ENCODE measurements around the gene CPPED1.

The CPPED1 gene

GRCh38 chr16:12758670-12759558 lies 44.8 kb downstream of the CPPED1 start:
- H2BK120ac ChIP-seq (ENCODE audit: low read depth, low read length) = no peak overlapping the region
- no peak overlapping the region for H4K91ac ChIP-seq (ENCODE audit: low read length)
- H3K27ac ChIP-seq (ENCODE audit: low read length, poor library complexity, severe bottlenecking) = no peak overlapping the region
- H2BK15ac ChIP-seq (ENCODE audit: low read depth, poor library complexity, severe bottlenecking) = no peak overlapping the region
- no peak overlapping the region for H3K14ac ChIP-seq (ENCODE audit: low read length in 2 of 2)
- no peak overlapping the region for H3K4ac ChIP-seq (ENCODE audit: low read depth in 1 of 2, low read length in 2 of 2)
- no peaks in the 10 kb centered on the region for H3K9me3 ChIP-seq (ENCODE audit: control insufficient read depth, low read length)
- no peak overlapping the region for H2BK12ac ChIP-seq (ENCODE audit: low read length in 2 of 2)
- no peaks in the 10 kb centered on the region for H3K4me1 ChIP-seq (ENCODE audit: control insufficient read depth, insufficient read depth, low read depth, low read length)
- H2AK5ac ChIP-seq (ENCODE audit: low read length, severe bottlenecking) = no peak overlapping the region
- H3K4me2 ChIP-seq (ENCODE audit: low read length, poor library complexity, severe bottlenecking) = no peak overlapping the region
- no peak overlapping the region for H3K4me3 ChIP-seq (ENCODE audit: insufficient read depth in 1 of 2, low read depth in 1 of 2, low read length in 2 of 2)
- no peak overlapping the region for H3K23ac ChIP-seq (ENCODE audit: low read length in 2 of 2)
- no peak overlapping the region for H3K18ac ChIP-seq (ENCODE audit: low read depth in 1 of 2, low read length in 2 of 2)
- H3K36me3 ChIP-seq (ENCODE audit: control insufficient read depth in 1 of 2, insufficient read depth in 2 of 2, low read depth in 1 of 2, low read length in 2 of 2) = peaks cover 0 to 2% of the 10 kb centered on the region in 2 experiments
- no peaks in the 10 kb centered on the region for H3K27me3 ChIP-seq (ENCODE audit: control insufficient read depth in 1 of 2, insufficient read depth in 1 of 2, low read length in 2 of 2)
- no peak overlapping the region for H4K8ac ChIP-seq (ENCODE audit: low read length)
- H3K9ac ChIP-seq (ENCODE audit: low read length) = no peak overlapping the region
- no peak overlapping the region for H2BK5ac ChIP-seq (ENCODE audit: low read depth, low read length, poor library complexity, severe bottlenecking)
- H2AFZ ChIP-seq (ENCODE audit: low read depth, low read length) = no peak overlapping the region
- no peak for DNase-seq
- WGBS = 88% methylated on average over 6 of the region's 9 CpGs
- peaks cover 4% of the 10 kb centered on the region for H3K79me1 ChIP-seq (replicated peaks; ENCODE audit: low read length, poor library complexity, severe bottlenecking)

DNA sequence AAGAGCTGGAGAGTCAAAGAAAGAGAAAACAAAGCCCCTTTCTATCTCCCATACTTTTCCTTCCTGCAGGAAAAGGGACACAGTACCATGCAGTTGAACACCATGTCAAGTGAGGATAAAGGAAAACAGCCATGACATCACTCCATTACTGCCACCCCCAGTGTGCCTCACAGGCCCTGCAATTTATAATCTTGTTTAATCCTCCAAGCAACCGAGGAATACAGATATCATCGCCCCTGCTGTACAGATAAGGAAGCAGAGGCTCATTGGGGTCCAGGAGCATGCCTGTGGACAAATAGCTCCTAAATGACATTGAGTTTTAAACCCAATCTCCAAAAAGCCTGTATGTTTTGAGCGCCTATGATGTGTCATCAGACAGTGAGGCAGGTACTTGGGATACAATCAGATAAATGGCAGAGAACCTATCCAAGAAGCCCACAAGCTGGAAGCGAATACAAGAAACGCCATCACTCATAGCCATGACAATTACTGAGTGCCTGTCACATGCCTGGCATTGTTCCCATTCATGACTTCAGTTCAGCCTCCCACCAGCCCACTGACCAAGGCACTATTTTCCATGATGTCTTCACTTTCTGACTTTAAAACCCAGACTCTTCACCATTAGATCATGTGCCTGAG lies 45.5 kb downstream of the CPPED1 start:
- Histone ChIP-seq H3K79me1 (replicated peaks; ENCODE audit: low read length, poor library complexity, severe bottlenecking) (peaks cover 4% of the 10 kb centered on the region), H3K27ac (ENCODE audit: low read length, poor library complexity, severe bottlenecking) (no peak overlapping the region), H3K23ac (ENCODE audit: low read length in 2 of 2) (no peak overlapping the region), H2BK15ac (ENCODE audit: low read depth, poor library complexity, severe bottlenecking) (no peak overlapping the region), H3K9ac (ENCODE audit: low read length) (no peak overlapping the region), H2BK5ac (ENCODE audit: low read depth, low read length, poor library complexity, severe bottlenecking) (no peak overlapping the region), H3K14ac (ENCODE audit: low read length in 2 of 2) (no peak overlapping the region), H4K91ac (ENCODE audit: low read length) (no peak overlapping the region), H3K4me3 (ENCODE audit: insufficient read depth in 1 of 2, low read depth in 1 of 2, low read length in 2 of 2) (no peak overlapping the region), H2BK12ac (ENCODE audit: low read length in 2 of 2) (no peak overlapping the region), H2BK120ac (ENCODE audit: low read depth, low read length) (no peak overlapping the region), H2AK5ac (ENCODE audit: low read length, severe bottlenecking) (no peak overlapping the region), H3K4ac (ENCODE audit: low read depth in 1 of 2, low read length in 2 of 2) (no peak overlapping the region), H2AFZ (ENCODE audit: low read depth, low read length) (no peak overlapping the region), H3K4me2 (ENCODE audit: low read length, poor library complexity, severe bottlenecking) (no peak overlapping the region), H3K27me3 (ENCODE audit: control insufficient read depth in 1 of 2, insufficient read depth in 1 of 2, low read length in 2 of 2) (no peaks in the 10 kb centered on the region), H3K4me1 (ENCODE audit: control insufficient read depth, insufficient read depth, low read depth, low read length) (no peaks in the 10 kb centered on the region), H4K8ac (ENCODE audit: low read length) (no peak overlapping the region), H3K36me3 (ENCODE audit: control insufficient read depth in 1 of 2, insufficient read depth in 2 of 2, low read depth in 1 of 2, low read length in 2 of 2) (peaks cover 0 to 2% of the 10 kb centered on the region in 2 experiments), H3K18ac (ENCODE audit: low read depth in 1 of 2, low read length in 2 of 2) (no peak overlapping the region), H3K9me3 (ENCODE audit: control insufficient read depth, low read length) (no peaks in the 10 kb centered on the region)
- DNase-seq = peak; percentile 8
- WGBS = 93% methylated on average over 5 of the region's 5 CpGs

DNA sequence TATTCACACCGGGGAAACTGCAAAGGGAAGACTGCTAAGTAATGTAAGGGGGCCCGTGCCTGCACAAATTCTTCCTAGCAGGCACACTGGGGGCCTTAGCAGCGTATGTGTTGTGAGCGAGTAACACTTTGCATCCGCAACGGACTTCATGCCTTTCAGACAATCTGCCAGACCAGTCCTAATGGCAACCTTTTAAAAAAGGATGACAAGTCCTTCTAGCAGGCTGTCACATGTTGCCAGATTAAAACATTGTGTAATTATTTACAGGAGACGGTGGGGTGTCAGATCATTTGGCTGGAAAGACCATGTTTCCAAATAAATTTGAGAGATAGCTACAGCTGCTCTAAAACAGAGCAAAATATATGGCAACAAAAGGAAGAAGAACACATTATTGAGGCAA lies 46.1 kb downstream of the CPPED1 start:
- DNase-seq = no peak
- no peak overlapping the region for H2BK15ac ChIP-seq (ENCODE audit: low read depth, poor library complexity, severe bottlenecking)
- H3K9ac ChIP-seq (ENCODE audit: low read length) = no peak overlapping the region
- no peak overlapping the region for H3K14ac ChIP-seq (ENCODE audit: low read length in 2 of 2)
- no peak overlapping the region for H3K4me2 ChIP-seq (ENCODE audit: low read length, poor library complexity, severe bottlenecking)
- H3K36me3 ChIP-seq (ENCODE audit: control insufficient read depth in 1 of 2, insufficient read depth in 2 of 2, low read depth in 1 of 2, low read length in 2 of 2) = peaks cover 0 to 2% of the 10 kb centered on the region in 2 experiments
- no peak overlapping the region for H2AK5ac ChIP-seq (ENCODE audit: low read length, severe bottlenecking)
- 96% methylated on average over 7 of the region's 7 CpGs for WGBS
- H3K4me1 ChIP-seq (ENCODE audit: control insufficient read depth, insufficient read depth, low read depth, low read length) = no peaks in the 10 kb centered on the region
- peaks cover 4% of the 10 kb centered on the region for H3K79me1 ChIP-seq (replicated peaks; ENCODE audit: low read length, poor library complexity, severe bottlenecking)
- no peak overlapping the region for H4K91ac ChIP-seq (ENCODE audit: low read length)
- H2BK12ac ChIP-seq (ENCODE audit: low read length in 2 of 2) = no peak overlapping the region
- H3K27ac ChIP-seq (ENCODE audit: low read length, poor library complexity, severe bottlenecking) = no peak overlapping the region
- H3K18ac ChIP-seq (ENCODE audit: low read depth in 1 of 2, low read length in 2 of 2) = no peak overlapping the region
- H3K9me3 ChIP-seq (ENCODE audit: control insufficient read depth, low read length) = no peaks in the 10 kb centered on the region
- H3K27me3 ChIP-seq (ENCODE audit: control insufficient read depth in 1 of 2, insufficient read depth in 1 of 2, low read length in 2 of 2) = no peaks in the 10 kb centered on the region
- H3K23ac ChIP-seq (ENCODE audit: low read length in 2 of 2) = no peak overlapping the region
- no peak overlapping the region for H2BK5ac ChIP-seq (ENCODE audit: low read depth, low read length, poor library complexity, severe bottlenecking)
- no peak overlapping the region for H2BK120ac ChIP-seq (ENCODE audit: low read depth, low read length)
- no peak overlapping the region for H3K4ac ChIP-seq (ENCODE audit: low read depth in 1 of 2, low read length in 2 of 2)
- H2AFZ ChIP-seq (ENCODE audit: low read depth, low read length) = no peak overlapping the region
- H4K8ac ChIP-seq (ENCODE audit: low read length) = no peak overlapping the region
- no peak overlapping the region for H3K4me3 ChIP-seq (ENCODE audit: insufficient read depth in 1 of 2, low read depth in 1 of 2, low read length in 2 of 2)

DNA sequence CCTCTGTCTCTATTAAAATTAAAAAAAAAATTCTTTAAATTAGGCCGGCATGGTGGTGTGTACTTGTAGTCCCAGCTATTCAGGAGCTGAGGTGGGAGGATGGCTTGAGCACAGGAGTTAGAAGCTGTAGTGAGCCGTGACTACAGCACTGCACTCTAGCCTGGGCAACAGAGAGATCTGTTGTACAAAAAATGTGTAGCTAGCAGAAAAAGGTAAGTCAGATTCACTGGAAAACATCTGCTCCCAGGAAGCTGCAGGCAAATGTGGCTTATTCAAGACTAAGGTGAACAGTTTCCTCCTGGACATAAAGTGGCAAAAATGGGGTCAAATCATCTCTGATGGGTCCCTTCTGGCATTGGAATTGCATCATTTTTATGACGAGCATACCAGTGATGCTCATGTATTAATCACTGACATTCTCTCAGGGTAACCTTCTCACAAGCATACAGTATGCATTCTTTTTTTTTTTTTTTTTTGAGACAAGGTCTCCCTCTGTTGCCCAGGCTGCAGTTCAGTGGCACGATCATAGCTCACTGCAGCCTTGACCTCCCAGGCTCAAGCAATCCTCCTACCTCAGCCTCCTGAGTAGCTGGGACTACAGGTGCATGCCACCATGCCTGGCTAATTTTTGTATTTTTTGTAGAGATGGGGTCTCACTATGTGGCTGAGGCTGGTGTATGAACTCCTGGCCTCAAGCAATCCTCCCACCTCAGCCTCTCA lies 48.7 kb downstream of the CPPED1 start:
- H2AK5ac ChIP-seq (ENCODE audit: low read length, severe bottlenecking) = no peak overlapping the region

More for the DNA sequence above, 48.7 kb downstream of the CPPED1 start:
- Histone ChIP-seq H4K8ac (ENCODE audit: low read length) (no peak overlapping the region), H2BK5ac (ENCODE audit: low read depth, low read length, poor library complexity, severe bottlenecking) (no peak overlapping the region), H3K23ac (ENCODE audit: low read length in 2 of 2) (no peak overlapping the region), H2AFZ (ENCODE audit: low read depth, low read length) (no peak overlapping the region), H2BK120ac (ENCODE audit: low read depth, low read length) (no peak overlapping the region), H4K91ac (ENCODE audit: low read length) (no peak overlapping the region), H3K18ac (ENCODE audit: low read depth in 1 of 2, low read length in 2 of 2) (no peak overlapping the region), H3K9ac (ENCODE audit: low read length) (no peak overlapping the region), H3K4ac (ENCODE audit: low read depth in 1 of 2, low read length in 2 of 2) (no peak overlapping the region), H3K27ac (ENCODE audit: low read length, poor library complexity, severe bottlenecking) (no peak overlapping the region), H3K4me2 (ENCODE audit: low read length, poor library complexity, severe bottlenecking) (no peak overlapping the region), H2BK15ac (ENCODE audit: low read depth, poor library complexity, severe bottlenecking) (no peak overlapping the region), H3K79me1 (replicated peaks; ENCODE audit: low read length, poor library complexity, severe bottlenecking) (peaks cover 4% of the 10 kb centered on the region), H3K36me3 (ENCODE audit: control insufficient read depth in 1 of 2, insufficient read depth in 2 of 2, low read depth in 1 of 2, low read length in 2 of 2) (no peaks in the 10 kb centered on the region), H2BK12ac (ENCODE audit: low read length in 2 of 2) (no peak overlapping the region), H3K14ac (ENCODE audit: low read length in 2 of 2) (no peak overlapping the region), H3K9me3 (ENCODE audit: control insufficient read depth, low read length) (no peaks in the 10 kb centered on the region), H3K27me3 (ENCODE audit: control insufficient read depth in 1 of 2, insufficient read depth in 1 of 2, low read length in 2 of 2) (no peaks in the 10 kb centered on the region), H3K4me3 (ENCODE audit: insufficient read depth in 1 of 2, low read depth in 1 of 2, low read length in 2 of 2) (no peak overlapping the region), H3K4me1 (ENCODE audit: control insufficient read depth, insufficient read depth, low read depth, low read length) (no peaks in the 10 kb centered on the region)
- DNase-seq = no peak
- 96% methylated on average over 3 of the region's 4 CpGs for WGBS

Measured in mesenchymal stem cell (in vitro differentiated cells and primary cell).